NOMO-1 treated with dmso at 0.1 percent for 144 hours (cell line): ENCODE measurements around the gene TSC1.
"Not testable (repeated sequence)": the region's sequence is repeated elsewhere in the genome, so short reads cannot be mapped to it uniquely, and the experiment has no call there.

Experiments
- DNase-seq: peaks from one replicate; lab custom pipeline; 2025; ENCODE audit not compliant: unreplicated experiment; lab: John Stamatoyannopoulos, UW

Gene TSC1

DNA sequence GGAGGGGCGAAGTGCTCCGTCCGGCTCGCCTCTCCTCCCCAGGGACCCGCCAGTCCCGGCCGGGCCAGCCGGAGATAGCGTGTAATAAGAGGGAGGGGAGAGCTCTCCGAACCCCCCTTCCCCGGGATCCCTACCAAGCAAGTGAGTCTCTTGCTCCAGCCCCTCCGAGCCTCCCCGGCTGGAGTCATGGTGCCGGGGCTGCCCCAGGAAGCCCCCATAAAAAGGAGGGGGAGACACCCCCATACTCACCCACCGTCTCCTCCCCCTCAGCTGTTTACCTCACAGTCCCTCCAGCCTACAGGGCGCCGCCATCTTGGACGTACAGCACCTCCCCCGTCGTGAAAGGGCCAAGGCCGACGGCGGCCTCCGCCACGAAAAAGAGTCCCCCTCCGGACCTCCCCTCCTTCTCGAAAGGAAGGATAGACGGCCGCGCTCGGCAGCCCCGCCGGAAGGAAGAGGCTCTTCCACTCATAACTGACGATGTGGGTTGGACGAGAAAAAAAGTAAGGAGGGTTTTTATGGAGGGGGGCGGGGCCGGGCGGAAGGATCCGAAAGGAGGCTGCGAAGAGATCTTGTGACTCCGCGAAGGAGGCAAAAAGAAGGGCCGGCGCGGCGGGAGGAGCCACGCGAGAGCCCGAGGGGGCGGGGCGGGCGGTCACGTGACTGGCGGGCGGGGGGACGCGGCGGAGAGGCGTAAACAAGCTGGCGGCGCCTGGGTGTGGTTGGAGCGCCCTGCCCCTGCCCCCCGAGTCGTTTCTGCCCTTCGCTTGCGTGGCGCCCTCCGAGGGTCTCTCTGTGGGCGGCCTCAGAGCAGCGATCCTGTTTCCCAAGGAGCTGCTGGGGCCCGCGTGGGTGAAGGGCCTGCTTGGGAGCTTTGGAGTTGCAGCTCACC, at the start of gene TSC1:
TSC1 (minus strand) TSS at position 323 of the 892 bp plus-strand sequence. CDS start 15,744 bp downstream, outside the sequence.
- peak; percentile 95 for DNase-seq

- no peak for DNase-seq
Observed at GRCh38 chr9:132993511-132993939, 49.1 kb upstream of the TSC1 start.

- DNase-seq, result no peak
Observed at GRCh38 chr9:132991351-132992300, 47.2 kb upstream of the TSC1 start.

GRCh38 chr9:132990781-132991180, 46.4 kb upstream of the TSC1 start:
- no peak for DNase-seq

GRCh38 chr9:132989998-132990557, 45.7 kb upstream of the TSC1 start:
- DNase-seq, result not testable (repeated sequence)

- DNase-seq, result no peak
Observed at GRCh38 chr9:132989414-132989996, 45.1 kb upstream of the TSC1 start.

- no peak for DNase-seq
Observed at GRCh38 chr9:132989014-132989310, 44.5 kb upstream of the TSC1 start.

- DNase-seq, result no peak
Observed at GRCh38 chr9:132988244-132989013, 44.0 kb upstream of the TSC1 start.

DNA sequence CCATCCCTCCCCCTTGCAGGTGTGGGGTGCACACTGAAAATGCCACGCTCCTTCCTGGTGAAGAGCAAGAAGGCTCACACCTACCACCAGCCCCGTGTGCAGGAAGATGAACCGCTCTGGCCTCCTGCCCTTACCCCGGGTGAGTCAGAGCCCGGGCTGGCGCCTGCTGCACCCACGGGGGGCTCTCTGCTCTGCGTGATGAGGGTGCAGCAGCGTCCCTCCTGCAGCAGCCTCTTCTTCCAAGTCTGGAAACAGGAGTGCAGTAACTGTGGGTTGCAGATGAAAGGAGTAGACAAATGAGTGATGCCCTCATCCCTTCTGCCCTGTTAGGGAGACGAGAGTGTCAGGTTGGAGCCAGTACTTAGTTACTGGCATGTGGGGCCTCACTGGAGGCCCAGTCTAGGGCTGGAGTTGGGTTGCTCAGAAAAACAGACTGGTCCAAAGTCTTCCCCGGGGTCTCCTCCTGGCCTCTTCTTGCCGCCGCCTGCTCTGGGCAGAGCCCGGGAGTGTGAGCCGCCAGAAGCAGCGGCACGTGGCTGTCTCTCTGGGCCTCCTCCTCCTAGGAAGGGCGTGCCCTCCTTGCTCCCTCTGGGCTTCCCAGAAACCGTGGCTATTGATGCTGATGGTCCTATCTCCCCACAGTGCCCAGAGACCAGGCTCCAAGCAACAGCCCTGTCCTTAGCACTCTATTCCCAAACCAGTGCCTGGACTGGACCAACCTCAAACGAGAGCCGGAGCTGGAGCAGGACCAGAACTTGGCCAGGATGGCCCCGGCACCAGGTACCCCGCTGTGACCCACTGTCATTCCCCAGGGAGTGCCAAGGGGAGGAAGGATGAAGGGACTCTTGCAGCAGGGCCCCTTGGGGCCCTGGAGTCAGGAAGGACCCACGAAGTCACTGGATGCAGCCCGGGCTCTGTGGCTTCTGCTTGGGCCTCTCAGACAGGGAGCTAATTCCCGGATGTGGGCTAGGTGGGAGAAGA, 42.5 kb upstream of the TSC1 start:
- DNase-seq, result no peak

- DNase-seq, result no peak
Observed at GRCh38 chr9:132986114-132986513, 41.7 kb upstream of the TSC1 start.

GRCh38 chr9:132985489-132985888, 41.1 kb upstream of the TSC1 start:
- no peak for DNase-seq

- DNase-seq, result no peak
Observed at GRCh38 chr9:132985071-132985350, 40.6 kb upstream of the TSC1 start.

DNA sequence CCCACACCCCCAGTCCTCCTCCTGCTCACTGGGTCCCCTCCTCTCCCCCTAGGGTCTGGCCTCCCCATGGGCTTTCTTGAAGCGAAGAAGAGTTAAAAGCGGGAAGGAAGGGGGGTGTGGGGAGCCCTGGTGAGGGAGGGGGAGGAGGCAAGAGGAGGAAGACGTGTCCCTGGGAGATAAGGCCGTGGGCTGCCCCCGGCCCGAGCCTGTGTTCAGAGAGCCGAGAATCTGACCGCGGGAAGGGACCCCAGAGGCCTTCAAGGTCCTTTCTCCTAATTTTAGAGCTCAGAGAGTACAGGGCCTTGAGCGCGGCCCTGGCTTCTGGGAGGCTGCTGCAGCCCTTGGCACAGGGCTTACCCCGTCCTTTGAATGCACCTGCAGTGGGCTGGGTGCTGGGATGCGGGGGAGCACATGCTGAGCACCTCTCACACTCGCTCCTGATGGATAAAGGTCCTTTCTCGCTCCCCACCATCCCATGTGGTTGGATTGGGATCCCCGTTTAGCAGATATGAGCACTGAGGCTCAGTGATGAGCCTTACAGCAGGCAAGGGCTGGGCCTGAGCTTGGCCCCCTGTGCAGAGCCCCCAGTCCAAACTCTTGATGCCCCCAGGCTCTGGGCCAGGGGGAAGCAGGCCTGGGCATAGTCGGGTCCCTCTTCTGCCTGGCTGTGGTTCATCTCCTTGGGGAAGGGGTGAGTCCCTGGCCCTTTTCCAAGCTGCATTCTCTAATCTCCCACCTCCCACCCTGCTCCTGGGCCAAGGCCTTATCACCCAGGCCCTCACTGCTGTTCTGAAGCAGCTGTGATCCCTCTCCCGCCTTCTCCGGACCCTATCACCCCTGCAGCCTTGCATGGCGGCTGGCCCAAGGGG, 40.0 kb upstream of the TSC1 start:
- no peak for DNase-seq

DNA sequence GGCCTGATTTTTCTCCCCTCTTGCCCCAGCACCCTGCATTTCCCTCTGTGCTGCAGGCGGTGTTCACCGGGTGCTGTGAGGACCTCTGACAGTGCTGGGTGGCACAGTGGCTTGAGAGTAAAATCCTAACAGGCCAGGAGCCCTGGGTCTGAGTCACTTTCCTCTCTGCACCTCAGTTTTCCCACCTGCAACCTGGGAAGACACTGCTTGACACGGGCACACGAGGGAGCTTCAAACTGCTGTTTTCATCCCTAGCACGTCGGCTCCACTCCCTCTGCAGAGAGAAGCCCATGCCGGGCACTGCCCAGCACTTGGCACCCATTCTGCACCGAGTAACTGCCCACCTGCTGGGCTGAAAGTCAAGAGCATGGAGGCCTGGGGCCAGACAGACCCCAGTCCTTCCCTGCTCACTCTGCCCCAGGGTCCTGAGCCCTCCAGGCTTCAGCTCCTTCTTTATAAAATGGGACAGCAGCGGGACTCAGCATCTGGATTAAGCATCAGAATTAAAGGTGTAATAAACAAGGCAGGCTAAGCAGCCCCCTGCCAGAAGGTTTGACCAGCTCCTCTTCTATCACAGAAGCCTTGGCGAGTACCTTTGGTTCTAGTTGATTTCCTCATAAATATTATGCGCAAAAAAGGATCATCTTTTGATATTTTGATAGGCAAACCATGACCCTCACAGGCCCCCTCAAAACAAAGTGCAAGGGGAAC, 39.2 kb upstream of the TSC1 start:
- no peak for DNase-seq

GRCh38 chr9:132982458-132982857, 38.0 kb upstream of the TSC1 start:
- peak; percentile 80 for DNase-seq

- DNase-seq, result no peak
Observed at GRCh38 chr9:132980157-132980556, 35.7 kb upstream of the TSC1 start.

DNA sequence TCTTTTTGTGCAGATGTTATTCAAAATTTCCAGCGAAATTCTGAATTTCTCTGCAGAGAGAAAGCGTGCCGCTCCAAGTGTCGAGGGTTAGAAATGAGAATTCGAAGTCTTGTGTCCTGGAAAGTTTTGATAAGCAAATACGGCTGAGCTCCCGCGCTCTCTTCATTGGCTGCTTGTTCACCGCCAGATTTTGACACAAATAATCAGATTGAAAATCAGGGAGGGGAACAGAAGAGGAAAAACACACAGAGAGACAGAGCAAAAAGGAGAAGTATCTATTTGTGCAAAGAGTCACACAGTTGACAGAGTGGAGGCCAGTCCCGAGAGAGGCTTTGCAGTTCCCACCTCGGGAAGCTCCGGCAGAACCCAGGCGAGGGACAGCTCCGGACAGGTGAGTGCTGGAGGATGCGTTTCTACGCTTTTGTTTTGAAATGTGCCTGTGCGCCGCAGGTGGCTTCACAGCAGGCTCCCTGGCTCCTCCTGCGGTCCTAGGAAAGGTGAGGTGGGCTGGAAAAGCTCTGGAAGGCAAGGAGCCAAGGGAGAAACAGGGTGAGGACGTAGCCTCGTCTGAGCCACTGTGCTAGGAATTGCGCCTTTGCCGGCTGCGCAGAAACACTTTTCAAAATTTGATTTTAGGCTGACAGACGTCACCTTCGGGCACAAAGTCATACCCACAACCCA, 34.2 kb upstream of the TSC1 start, which contains the start of gene GFI1B:
GFI1B (plus strand) TSS at position 244 of the 681 bp plus-strand sequence. CDS start 7,985 bp downstream, outside the sequence.
- DNase-seq, result no peak
